SK-N-SH (cell line): ENCODE measurements around the gene TMEM9. TPM values are rescaled to one million over a fixed set of nuclear protein-coding genes. Genes with fewer than 3 reads are reported as not detected.
A peak's percentile ranks its signal among the peaks of the same experiment; 100 is the strongest.

Experiments
- CTCF ChIA-PET: fragments of 300-600, 350-600 bp; formaldehyde crosslinking; extraction: SDS; loops from one replicate; lab custom pipeline; 2021; lab: Yijun Ruan, JAX
- POLR2A ChIA-PET: fragments of 350-600 bp; sonication (Branson Sonifier 250); formaldehyde crosslinking; extraction: SDS; loops from one replicate; lab custom pipeline; 2020; ENCODE audit warnings: antibody characterized with exemption, inconsistent platforms; lab: Yijun Ruan, JAX
- DNase-seq: peaks from one replicate; pipeline ENCODE4 v3.0.0; 2012
- H2AFZ ChIP-seq: fragments of 200-600 bp; sonication (generic); 2 replicates; pipeline ENCODE4 v1.8.1; 2016; ENCODE audit warnings: antibody characterized with exemption, mild to moderate bottlenecking, low read depth
- H3F3A ChIP-seq: fragments of 200-600 bp; sonication (generic); replicated peaks from 2 replicates; pipeline ENCODE3; 2016; ENCODE audit warnings: antibody characterized with exemption, mild to moderate bottlenecking; ENCODE audit not compliant: insufficient read depth
- H3K27ac ChIP-seq, 2 experiments: fragments of 200-500 bp in 1 of 2; fragments of 200-600 bp in 1 of 2; sonication (Bioruptor generic) in 1 of 2; sonication (generic), shearing (Covaris generic) in 1 of 2; 2 replicates each; pipeline versions ENCODE4 v1.5.1 to v1.6.1; 2014 to 2016; ENCODE audit warnings: low read depth in 2 of 2, inconsistent platforms in 1 of 2, low read length in 1 of 2, mild to moderate bottlenecking in 1 of 2, mixed read lengths in 1 of 2
- H3K27me3 ChIP-seq: fragments of 200-600 bp; sonication (generic), shearing (Covaris generic); 2 replicates; pipeline ENCODE4 v1.6.1; 2016; ENCODE audit warnings: mixed run types; ENCODE audit not compliant: insufficient read depth
- H3K36me3 ChIP-seq, 2 experiments: fragments of 200-500 bp in 1 of 2; fragments of 200-600 bp in 1 of 2; sonication (Bioruptor generic) in 1 of 2; sonication (generic) in 1 of 2; replicated peaks in 1 of 2; 2 replicates each; pipeline versions ENCODE3 to v1.5.1; 2014 to 2016; ENCODE audit warnings: low read length in 1 of 2, mild to moderate bottlenecking in 1 of 2; ENCODE audit not compliant: insufficient read depth in 2 of 2, control insufficient read depth in 1 of 2
- H3K4me1 ChIP-seq, 2 experiments: fragments of 200-500 bp in 1 of 2; fragments of 200-600 bp in 1 of 2; sonication (Bioruptor generic) in 1 of 2; sonication (generic), shearing (Covaris generic) in 1 of 2; 2 replicates each; pipeline versions ENCODE4 v1.5.1 to v1.6.1; 2014 to 2016; ENCODE audit warnings: low read depth in 1 of 2, low read length in 1 of 2, mixed run types in 1 of 2; ENCODE audit not compliant: insufficient read depth in 2 of 2, control insufficient read depth in 1 of 2
- H3K4me2 ChIP-seq: fragments of 200-600 bp; sonication (generic), shearing (Covaris generic); 2 replicates; pipeline ENCODE4 v1.6.1; 2017; ENCODE audit warnings: mixed run types
- H3K4me3 ChIP-seq, 2 experiments: fragments of 200-500 bp in 1 of 2; fragments of 200-600 bp in 1 of 2; sonication (Bioruptor generic) in 1 of 2; sonication (generic), shearing (Covaris generic) in 1 of 2; 2 replicates each; pipeline versions ENCODE4 v1.5.1 to v1.8.1; 2014 to 2016; ENCODE audit warnings: low read depth in 2 of 2, inconsistent platforms in 1 of 2, low read length in 1 of 2, mild to moderate bottlenecking in 1 of 2, mixed read lengths in 1 of 2, moderate library complexity in 1 of 2
- H3K79me2 ChIP-seq: fragments of 200-600 bp; sonication (generic); 2 replicates; pipeline ENCODE4 v1.8.1; 2017; ENCODE audit warnings: mild to moderate bottlenecking; ENCODE audit not compliant: insufficient read depth
- H3K9ac ChIP-seq: fragments of 200-600 bp; sonication (generic); 2 replicates; pipeline ENCODE4 v1.6.1; 2017; ENCODE audit warnings: mixed run types
- H3K9me2 ChIP-seq: fragments of 200-600 bp; sonication (generic); 2 replicates; pipeline ENCODE4 v1.6.1; 2017; ENCODE audit warnings: mixed run types
- H3K9me3 ChIP-seq: fragments of 200-600 bp; sonication (generic); 2 replicates; pipeline ENCODE4 v1.6.1; 2017; ENCODE audit warnings: mixed run types, mild to moderate bottlenecking, moderate library complexity
- H4K20me1 ChIP-seq: fragments of 200-600 bp; sonication (generic); 2 replicates; pipeline ENCODE4 v1.6.1; 2017; ENCODE audit warnings: mild to moderate bottlenecking, mixed run types; ENCODE audit not compliant: insufficient read depth
- CHD2 ChIP-seq: fragments of 150-350 bp; IDR thresholded peaks from 2 replicates; pipeline ENCODE4 v1.6.1; 2018; ENCODE audit warnings: low read length; ENCODE audit not compliant: partially characterized antibody
- ELF1 ChIP-seq: IDR thresholded peaks from 2 replicates; pipeline ENCODE4 v1.4.0; 2012
- EP300 ChIP-seq, 2 experiments: IDR thresholded peaks; 2 replicates each; pipeline versions ENCODE4 v1.4.0 to v1.6.1; 2012; ENCODE audit warnings: borderline replicate concordance in 1 of 2, low read depth in 1 of 2, low read length in 1 of 2
- EZH2phosphoT487 ChIP-seq: fragments of 200-600 bp; sonication (generic); IDR thresholded peaks from 2 replicates; pipeline ENCODE4 v1.6.1; 2017; ENCODE audit warnings: low read depth, mixed run types, mild to moderate bottlenecking, antibody characterized with exemption, moderate library complexity, borderline replicate concordance
- GABPA ChIP-seq: IDR thresholded peaks from 2 replicates; pipeline ENCODE4 v1.4.0; 2012; ENCODE audit warnings: low read depth, mild to moderate bottlenecking
- JUND ChIP-seq: IDR thresholded peaks from 2 replicates; pipeline ENCODE4 v1.4.0; 2012
- RAD21 ChIP-seq: IDR thresholded peaks from 2 replicates; pipeline ENCODE4 v1.6.1; 2012; ENCODE audit warnings: mild to moderate bottlenecking, low read length
- RFX5 ChIP-seq: IDR thresholded peaks from 2 replicates; pipeline ENCODE4 v1.6.1; 2012; ENCODE audit warnings: mild to moderate bottlenecking, improper control_type of control experiment, low read length
- RXRA ChIP-seq: IDR thresholded peaks from 2 replicates; pipeline ENCODE4 v1.4.0; 2012; ENCODE audit warnings: low read depth, mild to moderate bottlenecking, borderline replicate concordance
- SIN3A ChIP-seq: IDR thresholded peaks from 2 replicates; pipeline ENCODE4 v1.6.1; 2012; ENCODE audit warnings: low read depth, mild to moderate bottlenecking, low read length, moderate library complexity, borderline replicate concordance
- SMC3 ChIP-seq: IDR thresholded peaks from 2 replicates; pipeline ENCODE4 v1.6.1; 2012; ENCODE audit warnings: low read depth, low read length, improper control_type of control experiment
- TCF12 ChIP-seq: IDR thresholded peaks from 2 replicates; pipeline ENCODE4 v1.4.0; 2012
- TEAD4 ChIP-seq: IDR thresholded peaks from 2 replicates; pipeline ENCODE4 v1.4.0; 2012; ENCODE audit warnings: mild to moderate bottlenecking, borderline replicate concordance; ENCODE audit not compliant: insufficient read depth
- YY1 ChIP-seq: IDR thresholded peaks from 2 replicates; pipeline ENCODE4 v1.4.0; 2012; ENCODE audit warnings: low read depth, mild to moderate bottlenecking
- WGBS: methylation state at CpG from one replicate; pipeline ENCODE4 v1.1.6; 2017; ENCODE audit warnings: low lambda C conversion rate; 5-methylcytosine and 5-hydroxymethylcytosine counted together
- polyA plus RNA-seq, 3 experiments: library from polyadenylated mRNA; depleted of rRNA; stranded (reverse); fragments of >200 nt; gene quantifications; 2 replicates each; pipeline ENCODE4 v1.2.3, GENCODE V29; 2012
- TF ChIP-seq, protein P1 (sequence below): IDR thresholded peaks from 2 replicates; pipeline ENCODE4; 2012
- TF ChIP-seq, protein P2 (sequence below): IDR thresholded peaks from 2 replicates; pipeline ENCODE4 v1.6.1; 2012; ENCODE audit warnings: mild to moderate bottlenecking, low read depth, low read length, moderate library complexity
- TF ChIP-seq, protein P3 (sequence below): fragments of 150-350 bp; IDR thresholded peaks from 2 replicates; pipeline ENCODE4 v1.6.1; 2017; ENCODE audit warnings: antibody characterized with exemption, low read length, low read depth, borderline replicate concordance
- TF ChIP-seq, protein P4 (sequence below): fragments of 200-600 bp; sonication (generic); IDR thresholded peaks from 2 replicates; pipeline ENCODE4 v1.6.1; 2017; ENCODE audit warnings: antibody characterized with exemption, mild to moderate bottlenecking, moderate library complexity
- TF ChIP-seq, protein P5 (sequence below): fragments of 150-350 bp; IDR thresholded peaks from 2 replicates; pipeline ENCODE4 v1.6.1; 2016; ENCODE audit warnings: mild to moderate bottlenecking, low read depth, low read length
- TF ChIP-seq, protein P6 (sequence below): IDR thresholded peaks from 2 replicates; pipeline ENCODE4 v1.4.0; 2012; ENCODE audit warnings: low read depth, borderline replicate concordance

Gene TMEM9
- polyA plus RNA-seq, 1 of the 3 experiments (the other 2 are of a cell fraction), result 126 TPM

DNA sequence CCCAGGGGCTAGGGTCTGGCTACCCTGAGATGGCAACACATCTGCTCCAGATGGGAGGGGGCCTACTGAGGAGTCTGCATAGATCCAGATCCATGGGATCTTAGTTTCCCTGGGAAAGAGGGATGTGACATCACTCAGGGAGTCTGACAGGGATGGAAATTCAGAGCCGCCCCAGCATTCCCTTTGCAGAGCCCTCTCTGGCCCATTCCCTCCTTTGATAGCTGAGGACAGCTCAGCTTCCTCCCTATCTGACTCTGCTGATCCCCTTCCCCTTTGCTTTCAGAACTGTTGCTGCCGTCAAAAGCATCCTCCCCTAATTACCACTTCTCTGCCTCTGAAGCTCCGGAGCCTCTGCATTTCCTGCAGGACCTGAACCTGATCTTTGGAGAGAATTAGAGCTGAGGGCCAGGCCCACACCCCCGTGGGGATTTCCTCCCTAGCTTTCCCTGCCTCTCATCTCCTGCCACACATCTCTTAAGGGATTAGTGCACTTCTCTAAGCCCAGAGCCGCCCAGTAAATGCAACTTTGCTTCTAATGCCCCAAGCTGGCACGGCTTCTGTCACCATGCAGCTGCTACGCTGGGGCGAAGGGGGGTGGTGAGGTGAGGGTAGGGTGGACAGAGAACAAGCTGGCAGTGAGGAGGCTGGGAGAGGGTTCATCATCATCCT is 17.8 kb downstream of the TMEM9 start:
- no peak for TF ChIP-seq EZH2phosphoT487
- TF ChIP-seq, protein P1, sequence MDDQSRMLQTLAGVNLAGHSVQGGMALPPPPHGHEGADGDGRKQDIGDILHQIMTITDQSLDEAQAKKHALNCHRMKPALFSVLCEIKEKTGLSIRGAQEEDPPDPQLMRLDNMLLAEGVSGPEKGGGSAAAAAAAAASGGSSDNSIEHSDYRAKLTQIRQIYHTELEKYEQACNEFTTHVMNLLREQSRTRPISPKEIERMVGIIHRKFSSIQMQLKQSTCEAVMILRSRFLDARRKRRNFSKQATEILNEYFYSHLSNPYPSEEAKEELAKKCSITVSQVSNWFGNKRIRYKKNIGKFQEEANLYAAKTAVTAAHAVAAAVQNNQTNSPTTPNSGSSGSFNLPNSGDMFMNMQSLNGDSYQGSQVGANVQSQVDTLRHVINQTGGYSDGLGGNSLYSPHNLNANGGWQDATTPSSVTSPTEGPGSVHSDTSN, result no peak
- TF ChIP-seq SMC3, result no peak
- TF ChIP-seq CHD2, result no peak
- no peak for TF ChIP-seq SIN3A
- TF ChIP-seq, protein P2, sequence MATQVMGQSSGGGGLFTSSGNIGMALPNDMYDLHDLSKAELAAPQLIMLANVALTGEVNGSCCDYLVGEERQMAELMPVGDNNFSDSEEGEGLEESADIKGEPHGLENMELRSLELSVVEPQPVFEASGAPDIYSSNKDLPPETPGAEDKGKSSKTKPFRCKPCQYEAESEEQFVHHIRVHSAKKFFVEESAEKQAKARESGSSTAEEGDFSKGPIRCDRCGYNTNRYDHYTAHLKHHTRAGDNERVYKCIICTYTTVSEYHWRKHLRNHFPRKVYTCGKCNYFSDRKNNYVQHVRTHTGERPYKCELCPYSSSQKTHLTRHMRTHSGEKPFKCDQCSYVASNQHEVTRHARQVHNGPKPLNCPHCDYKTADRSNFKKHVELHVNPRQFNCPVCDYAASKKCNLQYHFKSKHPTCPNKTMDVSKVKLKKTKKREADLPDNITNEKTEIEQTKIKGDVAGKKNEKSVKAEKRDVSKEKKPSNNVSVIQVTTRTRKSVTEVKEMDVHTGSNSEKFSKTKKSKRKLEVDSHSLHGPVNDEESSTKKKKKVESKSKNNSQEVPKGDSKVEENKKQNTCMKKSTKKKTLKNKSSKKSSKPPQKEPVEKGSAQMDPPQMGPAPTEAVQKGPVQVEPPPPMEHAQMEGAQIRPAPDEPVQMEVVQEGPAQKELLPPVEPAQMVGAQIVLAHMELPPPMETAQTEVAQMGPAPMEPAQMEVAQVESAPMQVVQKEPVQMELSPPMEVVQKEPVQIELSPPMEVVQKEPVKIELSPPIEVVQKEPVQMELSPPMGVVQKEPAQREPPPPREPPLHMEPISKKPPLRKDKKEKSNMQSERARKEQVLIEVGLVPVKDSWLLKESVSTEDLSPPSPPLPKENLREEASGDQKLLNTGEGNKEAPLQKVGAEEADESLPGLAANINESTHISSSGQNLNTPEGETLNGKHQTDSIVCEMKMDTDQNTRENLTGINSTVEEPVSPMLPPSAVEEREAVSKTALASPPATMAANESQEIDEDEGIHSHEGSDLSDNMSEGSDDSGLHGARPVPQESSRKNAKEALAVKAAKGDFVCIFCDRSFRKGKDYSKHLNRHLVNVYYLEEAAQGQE, result no peak
- TF ChIP-seq GABPA, result no peak
- TF ChIP-seq, protein P3, sequence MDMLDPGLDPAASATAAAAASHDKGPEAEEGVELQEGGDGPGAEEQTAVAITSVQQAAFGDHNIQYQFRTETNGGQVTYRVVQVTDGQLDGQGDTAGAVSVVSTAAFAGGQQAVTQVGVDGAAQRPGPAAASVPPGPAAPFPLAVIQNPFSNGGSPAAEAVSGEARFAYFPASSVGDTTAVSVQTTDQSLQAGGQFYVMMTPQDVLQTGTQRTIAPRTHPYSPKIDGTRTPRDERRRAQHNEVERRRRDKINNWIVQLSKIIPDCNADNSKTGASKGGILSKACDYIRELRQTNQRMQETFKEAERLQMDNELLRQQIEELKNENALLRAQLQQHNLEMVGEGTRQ, result no peak
- TF ChIP-seq, protein P4, sequence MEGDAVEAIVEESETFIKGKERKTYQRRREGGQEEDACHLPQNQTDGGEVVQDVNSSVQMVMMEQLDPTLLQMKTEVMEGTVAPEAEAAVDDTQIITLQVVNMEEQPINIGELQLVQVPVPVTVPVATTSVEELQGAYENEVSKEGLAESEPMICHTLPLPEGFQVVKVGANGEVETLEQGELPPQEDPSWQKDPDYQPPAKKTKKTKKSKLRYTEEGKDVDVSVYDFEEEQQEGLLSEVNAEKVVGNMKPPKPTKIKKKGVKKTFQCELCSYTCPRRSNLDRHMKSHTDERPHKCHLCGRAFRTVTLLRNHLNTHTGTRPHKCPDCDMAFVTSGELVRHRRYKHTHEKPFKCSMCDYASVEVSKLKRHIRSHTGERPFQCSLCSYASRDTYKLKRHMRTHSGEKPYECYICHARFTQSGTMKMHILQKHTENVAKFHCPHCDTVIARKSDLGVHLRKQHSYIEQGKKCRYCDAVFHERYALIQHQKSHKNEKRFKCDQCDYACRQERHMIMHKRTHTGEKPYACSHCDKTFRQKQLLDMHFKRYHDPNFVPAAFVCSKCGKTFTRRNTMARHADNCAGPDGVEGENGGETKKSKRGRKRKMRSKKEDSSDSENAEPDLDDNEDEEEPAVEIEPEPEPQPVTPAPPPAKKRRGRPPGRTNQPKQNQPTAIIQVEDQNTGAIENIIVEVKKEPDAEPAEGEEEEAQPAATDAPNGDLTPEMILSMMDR, result no peak
- no peak for TF ChIP-seq ELF1
- TF ChIP-seq, protein P5, sequence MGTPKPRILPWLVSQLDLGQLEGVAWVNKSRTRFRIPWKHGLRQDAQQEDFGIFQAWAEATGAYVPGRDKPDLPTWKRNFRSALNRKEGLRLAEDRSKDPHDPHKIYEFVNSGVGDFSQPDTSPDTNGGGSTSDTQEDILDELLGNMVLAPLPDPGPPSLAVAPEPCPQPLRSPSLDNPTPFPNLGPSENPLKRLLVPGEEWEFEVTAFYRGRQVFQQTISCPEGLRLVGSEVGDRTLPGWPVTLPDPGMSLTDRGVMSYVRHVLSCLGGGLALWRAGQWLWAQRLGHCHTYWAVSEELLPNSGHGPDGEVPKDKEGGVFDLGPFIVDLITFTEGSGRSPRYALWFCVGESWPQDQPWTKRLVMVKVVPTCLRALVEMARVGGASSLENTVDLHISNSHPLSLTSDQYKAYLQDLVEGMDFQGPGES, result no peak
- TF ChIP-seq RXRA, result no peak
- no peak for TF ChIP-seq JUND
- no peak for TF ChIP-seq RFX5
- no peak for TF ChIP-seq TCF12
- no peak for TF ChIP-seq TEAD4
- no peak for TF ChIP-seq EP300 (IDR thresholded peaks at IDR 0.05; ENCODE audit: borderline replicate concordance in 1 of 2, low read depth in 1 of 2, low read length in 1 of 2)
- no peak for TF ChIP-seq RAD21
- TF ChIP-seq, protein P6, sequence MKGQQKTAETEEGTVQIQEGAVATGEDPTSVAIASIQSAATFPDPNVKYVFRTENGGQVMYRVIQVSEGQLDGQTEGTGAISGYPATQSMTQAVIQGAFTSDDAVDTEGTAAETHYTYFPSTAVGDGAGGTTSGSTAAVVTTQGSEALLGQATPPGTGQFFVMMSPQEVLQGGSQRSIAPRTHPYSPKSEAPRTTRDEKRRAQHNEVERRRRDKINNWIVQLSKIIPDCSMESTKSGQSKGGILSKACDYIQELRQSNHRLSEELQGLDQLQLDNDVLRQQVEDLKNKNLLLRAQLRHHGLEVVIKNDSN, result no peak
- TF ChIP-seq YY1, result no peak
- no peak for DNase-seq
- CTCF ChIA-PET, result interaction anchor here (1.0 to 2.0 kb wide), 3 partner anchors 13 to 22 kb away, joined by 3 to 13 read pairs (median 6); no protein-coding TSS in a partner anchor
- Histone ChIP-seq H4K20me1 (peaks cover 9% of the 10 kb centered on the region; the same call in 1 of the 2 replicates), H2AFZ (no peak overlapping the region), H3F3A (peaks cover 19% of the 10 kb centered on the region), H3K4me2 (peak overlapping the region; percentile 32; the same call in 1 of the 2 replicates), H3K4me3 (no peak overlapping the region), H3K9me3 (no peaks in the 10 kb centered on the region), H3K9ac (no peak overlapping the region), H3K27ac (peak overlapping the region in 1 of 2 experiments; percentile 76; a peak in 1 of 4 replicates), H3K4me1 (peaks cover 9 to 19% of the 10 kb centered on the region in 2 experiments; a peak in 2 of 4 replicates), H3K27me3 (no peaks in the 10 kb centered on the region), H3K36me3 (peaks cover 8 to 57% of the 10 kb centered on the region in 2 experiments), H3K79me2 (no peaks in the 10 kb centered on the region), H3K9me2 (no peaks in the 10 kb centered on the region)
- POLR2A ChIA-PET, result no interaction called here
- 94% methylated on average over 8 of the region's 8 CpGs for WGBS
